ENCODE measurements around the gene ACSM3. TPM values are rescaled to one million over a fixed set of nuclear protein-coding genes. Genes with fewer than 3 reads are reported as not detected.

ACSM3 gene
- total and polyA plus RNA-seq, 4 donors, result 29.2 to 71.8 (median 50.3) TPM

DNA sequence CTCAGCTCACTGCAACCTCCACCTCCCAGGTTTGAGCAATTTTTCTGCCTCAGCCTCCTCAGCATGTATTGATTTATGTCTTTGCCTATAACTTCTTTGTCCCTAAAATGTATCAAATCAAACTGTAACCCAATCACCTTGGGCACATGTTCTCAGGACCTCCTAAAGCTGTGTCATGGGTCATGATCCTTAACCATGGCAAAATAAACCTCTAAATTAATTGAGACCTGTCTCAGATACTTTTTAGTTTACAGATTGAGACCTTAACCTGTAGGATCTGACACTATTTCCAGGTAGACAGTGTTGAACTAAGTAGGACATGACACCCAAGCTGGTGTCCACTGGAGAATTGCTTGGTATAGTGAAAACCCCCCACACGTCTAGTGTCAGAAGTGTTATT, 2.6 kb upstream of the ACSM3 start:
- no peak for DNase-seq (ENCODE audit: low spot score)
- peaks cover 2 to 25% (median 13%) of the 10 kb centered on the region in 4 donors for H3K4me1 ChIP-seq (ENCODE audit: control insufficient read depth in 4 of 4, insufficient read depth in 4 of 4, low read length in 3 of 4)
- H3K27me3 ChIP-seq (ENCODE audit: control insufficient read depth in 4 of 4, insufficient read depth in 4 of 4, low read length in 3 of 4), result no peaks in the 10 kb centered on the region
- H3K36me3 ChIP-seq (ENCODE audit: control insufficient read depth in 4 of 4, insufficient read depth in 3 of 4, low read depth in 1 of 4, low read length in 3 of 4), result no peaks in the 10 kb centered on the region
- H3K4me3 ChIP-seq (ENCODE audit: low read depth in 1 of 3, low read length in 3 of 3), result no peak overlapping the region
- H3K9ac ChIP-seq (ENCODE audit: low read depth in 1 of 2, low read length in 2 of 2), result no peak overlapping the region
- H3K9me3 ChIP-seq (ENCODE audit: control insufficient read depth in 4 of 4, low read length in 3 of 4), result no peaks in the 10 kb centered on the region
- TF ChIP-seq FOXA1 (IDR thresholded peaks at IDR 0.05) (no peak), EGR1 (IDR thresholded peaks at IDR 0.05; ENCODE audit: low read depth in 2 of 2) (no peak), NR2F2 (IDR thresholded peaks at IDR 0.05) (no peak), JUND (IDR thresholded peaks at IDR 0.05) (no peak), RXRA (IDR thresholded peaks at IDR 0.05) (no peak), SP1 (IDR thresholded peaks at IDR 0.05) (no peak), TAF1 (conservative IDR thresholded peaks at IDR 0.05) (no peak), ZBTB33 (IDR thresholded peaks at IDR 0.05) (no peak), HNF4G (IDR thresholded peaks at IDR 0.05) (no peak), GABPA (IDR thresholded peaks at IDR 0.05 in 1 of 2, conservative IDR thresholded peaks at IDR 0.05 in 1 of 2) (no peak), FOXA2 (IDR thresholded peaks at IDR 0.05) (no peak), YY1 (IDR thresholded peaks at IDR 0.05) (no peak), HNF4A (conservative IDR thresholded peaks at IDR 0.05) (no peak), CTCF (IDR thresholded peaks at IDR 0.05; ENCODE audit: low read depth, low read length, missing input control) (no peak), ATF3 (IDR thresholded peaks at IDR 0.05) (no peak), RAD21 (IDR thresholded peaks at IDR 0.05) (no peak)
- TF ChIP-seq, protein P1, sequence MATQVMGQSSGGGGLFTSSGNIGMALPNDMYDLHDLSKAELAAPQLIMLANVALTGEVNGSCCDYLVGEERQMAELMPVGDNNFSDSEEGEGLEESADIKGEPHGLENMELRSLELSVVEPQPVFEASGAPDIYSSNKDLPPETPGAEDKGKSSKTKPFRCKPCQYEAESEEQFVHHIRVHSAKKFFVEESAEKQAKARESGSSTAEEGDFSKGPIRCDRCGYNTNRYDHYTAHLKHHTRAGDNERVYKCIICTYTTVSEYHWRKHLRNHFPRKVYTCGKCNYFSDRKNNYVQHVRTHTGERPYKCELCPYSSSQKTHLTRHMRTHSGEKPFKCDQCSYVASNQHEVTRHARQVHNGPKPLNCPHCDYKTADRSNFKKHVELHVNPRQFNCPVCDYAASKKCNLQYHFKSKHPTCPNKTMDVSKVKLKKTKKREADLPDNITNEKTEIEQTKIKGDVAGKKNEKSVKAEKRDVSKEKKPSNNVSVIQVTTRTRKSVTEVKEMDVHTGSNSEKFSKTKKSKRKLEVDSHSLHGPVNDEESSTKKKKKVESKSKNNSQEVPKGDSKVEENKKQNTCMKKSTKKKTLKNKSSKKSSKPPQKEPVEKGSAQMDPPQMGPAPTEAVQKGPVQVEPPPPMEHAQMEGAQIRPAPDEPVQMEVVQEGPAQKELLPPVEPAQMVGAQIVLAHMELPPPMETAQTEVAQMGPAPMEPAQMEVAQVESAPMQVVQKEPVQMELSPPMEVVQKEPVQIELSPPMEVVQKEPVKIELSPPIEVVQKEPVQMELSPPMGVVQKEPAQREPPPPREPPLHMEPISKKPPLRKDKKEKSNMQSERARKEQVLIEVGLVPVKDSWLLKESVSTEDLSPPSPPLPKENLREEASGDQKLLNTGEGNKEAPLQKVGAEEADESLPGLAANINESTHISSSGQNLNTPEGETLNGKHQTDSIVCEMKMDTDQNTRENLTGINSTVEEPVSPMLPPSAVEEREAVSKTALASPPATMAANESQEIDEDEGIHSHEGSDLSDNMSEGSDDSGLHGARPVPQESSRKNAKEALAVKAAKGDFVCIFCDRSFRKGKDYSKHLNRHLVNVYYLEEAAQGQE (IDR thresholded peaks at IDR 0.05), result no peak
- TF ChIP-seq, protein P2, sequence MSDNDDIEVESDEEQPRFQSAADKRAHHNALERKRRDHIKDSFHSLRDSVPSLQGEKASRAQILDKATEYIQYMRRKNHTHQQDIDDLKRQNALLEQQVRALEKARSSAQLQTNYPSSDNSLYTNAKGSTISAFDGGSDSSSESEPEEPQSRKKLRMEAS (IDR thresholded peaks at IDR 0.05), result no peak
- no peak overlapping the region for H3K27ac ChIP-seq (ENCODE audit: low read depth in 1 of 2, low read length in 2 of 2)
- 95% methylated on average over 1 of the region's 1 CpG for WGBS
